Epidermal melanocyte (primary cell): ENCODE measurements around the gene PLEKHM2.
"Not testable (repeated sequence)": the region's sequence is repeated elsewhere in the genome, so short reads cannot be mapped to it uniquely, and the experiment has no call there.

ENCODE experiments used
- DNase-seq: peaks from one replicate; pipeline ENCODE4 v3.0.0; 2011; ENCODE audit warnings: low spot score; ENCODE audit not compliant: insufficient read length

PLEKHM2 gene

GRCh38 chr1:15699321-15699720, 15.2 kb downstream of the PLEKHM2 start:
- DNase-seq: not testable (repeated sequence)

GRCh38 chr1:15700508-15700907, 16.4 kb downstream of the PLEKHM2 start:
- no peak for DNase-seq

GRCh38 chr1:15701784-15702183, 17.7 kb downstream of the PLEKHM2 start:
- DNase-seq: no peak

GRCh38 chr1:15702722-15703550, 18.8 kb downstream of the PLEKHM2 start:
- DNase-seq: no peak

GRCh38 chr1:15703562-15703961, 19.4 kb downstream of the PLEKHM2 start:
- DNase-seq: peak; percentile 87

- no peak for DNase-seq
These were observed 20.5 kb downstream of the PLEKHM2 start for GRCh38 chr1:15704526-15705183.

GRCh38 chr1:15705184-15705566, 21.1 kb downstream of the PLEKHM2 start:
- DNase-seq: no peak

GRCh38 chr1:15706751-15707150, 22.6 kb downstream of the PLEKHM2 start:
- DNase-seq: no peak

- no peak for DNase-seq
These were observed 23.3 kb downstream of the PLEKHM2 start for GRCh38 chr1:15707239-15707925.

- no peak for DNase-seq
These were observed 24.5 kb downstream of the PLEKHM2 start for GRCh38 chr1:15708486-15709137.

GRCh38 chr1:15709226-15709625, 25.1 kb downstream of the PLEKHM2 start:
- no peak for DNase-seq

GRCh38 chr1:15712168-15712567, 28.0 kb downstream of the PLEKHM2 start:
- no peak for DNase-seq

- peak; percentile 82 for DNase-seq
These were observed 30.5 kb downstream of the PLEKHM2 start for GRCh38 chr1:15714406-15715136.

- DNase-seq: no peak
These were observed 33.5 kb downstream of the PLEKHM2 start for GRCh38 chr1:15717418-15718125.

GRCh38 chr1:15718199-15718601, 34.1 kb downstream of the PLEKHM2 start:
- no peak for DNase-seq

GRCh38 chr1:15719381-15720120, 35.4 kb downstream of the PLEKHM2 start:
- no peak for DNase-seq

- DNase-seq: no peak
These were observed 36.7 kb downstream of the PLEKHM2 start for GRCh38 chr1:15720861-15721260.

GRCh38 chr1:15722411-15722810, 38.3 kb downstream of the PLEKHM2 start:
- no peak for DNase-seq

- DNase-seq: no peak
These were observed 38.9 kb downstream of the PLEKHM2 start for GRCh38 chr1:15722836-15723532.
